Measurements from ENCODE around the gene KLHDC4.
"Not testable (repeated sequence)": the region's sequence is repeated elsewhere in the genome, so short reads cannot be mapped to it uniquely, and the experiment has no call there.

KLHDC4 gene

DNA sequence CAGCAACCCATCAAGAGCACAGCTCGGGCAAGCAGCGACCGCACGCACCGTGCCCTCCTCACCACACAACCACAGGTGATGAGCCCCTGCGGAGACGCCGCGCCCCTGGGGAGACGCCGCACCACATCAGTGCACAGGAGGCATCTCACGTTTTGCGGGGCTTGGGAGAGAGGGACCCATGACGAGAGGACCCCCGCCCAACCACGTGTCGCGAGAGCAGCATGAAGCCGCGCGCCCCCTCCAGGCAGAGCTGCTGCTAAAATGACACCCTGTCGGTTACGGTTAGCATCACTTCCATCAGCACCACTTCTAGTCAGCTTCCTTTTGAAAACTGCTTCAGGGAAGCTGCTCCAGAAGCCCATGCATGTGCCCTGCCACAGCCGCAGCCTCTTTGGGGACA lies 45.3 kb downstream of the KLHDC4 start:
- H3K36me3 ChIP-seq (ENCODE audit: control insufficient read depth, insufficient read depth, low read length) = peaks cover 65% of the 10 kb centered on the region
- H3K4me3 ChIP-seq (ENCODE audit: extremely low read depth, insufficient read depth, low read length, poor library complexity, severe bottlenecking) = no peak overlapping the region
- H3K27ac ChIP-seq (ENCODE audit: low read depth, low read length, severe bottlenecking) = no peak overlapping the region
- no peaks in the 10 kb centered on the region for H3K4me1 ChIP-seq (ENCODE audit: control insufficient read depth, insufficient read depth, low read length, poor library complexity, severe bottlenecking)
- H3K9me3 ChIP-seq (ENCODE audit: control insufficient read depth, low read length) = no peaks in the 10 kb centered on the region
- 96% methylated on average over 20 to 24 of the region's 24 CpGs for WGBS, 2 experiments (ENCODE audit: insufficient coverage in 2 of 2)

DNA sequence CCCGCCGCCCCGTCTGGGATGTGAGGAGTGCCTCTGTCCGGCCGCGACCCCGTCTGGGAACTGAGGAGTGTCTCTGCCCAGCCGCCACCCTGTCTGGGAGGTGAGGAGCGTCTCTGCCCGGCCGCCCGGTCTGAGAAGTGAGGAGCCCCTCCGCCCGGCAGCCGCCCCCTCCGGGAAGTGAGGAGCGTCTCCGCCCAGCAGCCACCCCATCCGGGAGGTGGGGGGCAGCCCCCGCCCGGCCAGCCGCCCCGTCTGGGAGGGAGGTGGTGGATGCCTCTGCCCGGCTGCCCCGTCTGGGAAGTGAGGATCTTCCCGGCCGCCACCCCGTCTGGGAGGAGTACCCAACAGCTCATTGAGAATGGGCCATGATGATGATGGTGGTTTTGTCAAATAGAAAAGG lies 47.0 kb downstream of the KLHDC4 start:
- H3K36me3 ChIP-seq (ENCODE audit: control insufficient read depth, insufficient read depth, low read length) = peaks cover 61% of the 10 kb centered on the region
- not testable (repeated sequence) for H3K9me3 ChIP-seq (ENCODE audit: control insufficient read depth, low read length); H3K4me3 ChIP-seq (ENCODE audit: extremely low read depth, insufficient read depth, low read length, poor library complexity, severe bottlenecking); H3K4me1 ChIP-seq (ENCODE audit: control insufficient read depth, insufficient read depth, low read length, poor library complexity, severe bottlenecking); H3K27ac ChIP-seq (ENCODE audit: low read depth, low read length, severe bottlenecking)
- WGBS, 2 experiments (ENCODE audit: insufficient coverage in 2 of 2) = 93 to 97% methylated on average over 17 to 24 of the region's 28 CpGs

GRCh38 chr16:87715658-87716057 lies 50.1 kb downstream of the KLHDC4 start:
- Histone ChIP-seq H3K9me3 (ENCODE audit: control insufficient read depth, low read length) (no peaks in the 10 kb centered on the region), H3K4me3 (ENCODE audit: extremely low read depth, insufficient read depth, low read length, poor library complexity, severe bottlenecking) (no peak overlapping the region), H3K4me1 (ENCODE audit: control insufficient read depth, insufficient read depth, low read length, poor library complexity, severe bottlenecking) (no peaks in the 10 kb centered on the region), H3K36me3 (ENCODE audit: control insufficient read depth, insufficient read depth, low read length) (peaks cover 48% of the 10 kb centered on the region), H3K27ac (ENCODE audit: low read depth, low read length, severe bottlenecking) (no peak overlapping the region)
- 96 to 97% methylated on average over 12 of the region's 12 CpGs for WGBS, 2 experiments (ENCODE audit: insufficient coverage in 2 of 2)

DNA sequence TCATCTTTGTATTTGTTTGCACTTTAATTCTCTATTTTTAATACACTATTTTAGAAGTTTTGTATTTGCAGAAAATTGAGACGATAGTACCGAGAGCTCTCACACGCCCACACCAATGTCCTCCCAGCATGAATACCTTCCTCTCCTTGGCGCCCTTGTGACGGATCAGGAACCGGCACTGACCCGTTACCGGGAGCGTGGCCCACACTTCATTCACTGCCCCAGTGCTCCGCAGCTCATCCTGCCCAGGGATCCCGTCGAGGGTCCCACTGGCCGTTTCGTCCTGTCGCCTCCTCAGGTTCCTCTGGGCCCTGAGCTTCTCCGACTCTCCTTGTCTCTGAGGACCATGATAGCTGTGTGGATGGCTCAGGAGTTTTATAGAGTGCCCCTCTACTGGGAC lies 50.6 kb downstream of the KLHDC4 start:
- no peak overlapping the region for H3K27ac ChIP-seq (ENCODE audit: low read depth, low read length, severe bottlenecking)
- no peaks in the 10 kb centered on the region for H3K4me1 ChIP-seq (ENCODE audit: control insufficient read depth, insufficient read depth, low read length, poor library complexity, severe bottlenecking)
- 95 to 98% methylated on average over 14 to 15 of the region's 16 CpGs for WGBS, 2 experiments (ENCODE audit: insufficient coverage in 2 of 2)
- no peak overlapping the region for H3K4me3 ChIP-seq (ENCODE audit: extremely low read depth, insufficient read depth, low read length, poor library complexity, severe bottlenecking)
- H3K36me3 ChIP-seq (ENCODE audit: control insufficient read depth, insufficient read depth, low read length) = peaks cover 48% of the 10 kb centered on the region
- no peaks in the 10 kb centered on the region for H3K9me3 ChIP-seq (ENCODE audit: control insufficient read depth, low read length)

DNA sequence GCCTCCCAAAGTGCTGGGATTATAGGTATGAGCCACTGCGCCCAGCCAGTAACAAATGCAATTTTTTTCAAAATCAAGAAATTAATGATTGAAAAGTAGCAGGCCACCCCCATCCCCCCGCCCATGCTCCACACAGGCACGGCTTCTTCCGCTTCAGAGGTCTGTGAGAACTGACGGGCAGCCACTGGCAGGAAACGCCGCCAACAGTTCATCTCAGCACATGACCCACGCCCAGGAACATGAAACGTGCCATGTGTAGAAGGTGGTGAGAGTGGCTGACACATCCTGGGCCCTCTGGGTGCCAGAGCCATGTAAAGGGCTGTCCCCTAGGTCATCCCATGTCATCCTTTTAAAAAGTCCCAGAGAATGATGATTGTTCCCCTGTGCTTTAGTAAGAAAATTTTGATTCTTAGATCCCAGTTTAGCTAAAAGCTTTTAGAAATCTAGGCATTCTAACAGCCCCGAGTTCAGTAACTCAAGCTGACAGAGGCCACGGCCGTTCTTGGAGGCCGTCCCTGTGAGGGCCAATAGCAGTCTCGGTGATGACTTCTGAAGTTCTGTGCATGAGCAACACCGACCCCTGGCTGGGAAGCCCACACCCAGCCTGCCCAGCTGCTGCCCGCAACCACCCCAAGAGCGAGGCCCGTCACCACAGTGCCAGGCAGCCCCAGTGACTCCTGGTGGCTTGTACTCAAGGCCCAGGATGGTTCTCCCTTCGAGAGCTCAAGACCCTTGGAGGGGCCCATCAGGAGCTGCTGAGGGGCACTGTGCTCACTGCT lies 52.1 kb downstream of the KLHDC4 start:
- Histone ChIP-seq H3K4me1 (ENCODE audit: control insufficient read depth, insufficient read depth, low read length, poor library complexity, severe bottlenecking) (no peaks in the 10 kb centered on the region), H3K9me3 (ENCODE audit: control insufficient read depth, low read length) (no peaks in the 10 kb centered on the region), H3K4me3 (ENCODE audit: extremely low read depth, insufficient read depth, low read length, poor library complexity, severe bottlenecking) (no peak overlapping the region), H3K36me3 (ENCODE audit: control insufficient read depth, insufficient read depth, low read length) (peaks cover 46% of the 10 kb centered on the region), H3K27ac (ENCODE audit: low read depth, low read length, severe bottlenecking) (no peak overlapping the region)
- WGBS, 2 experiments (ENCODE audit: insufficient coverage in 2 of 2) = 93 to 97% methylated on average over 13 to 17 of the region's 19 CpGs

- Histone ChIP-seq H3K36me3 (ENCODE audit: control insufficient read depth, insufficient read depth, low read length) (peaks cover 59% of the 10 kb centered on the region), H3K4me3 (ENCODE audit: extremely low read depth, insufficient read depth, low read length, poor library complexity, severe bottlenecking) (no peak overlapping the region), H3K4me1 (ENCODE audit: control insufficient read depth, insufficient read depth, low read length, poor library complexity, severe bottlenecking) (no peaks in the 10 kb centered on the region), H3K27ac (ENCODE audit: low read depth, low read length, severe bottlenecking) (no peak overlapping the region), H3K9me3 (ENCODE audit: control insufficient read depth, low read length) (no peaks in the 10 kb centered on the region)
- WGBS, 2 experiments (ENCODE audit: insufficient coverage in 2 of 2) = 94 to 95% methylated on average over 8 to 12 of the region's 14 CpGs
Observed at GRCh38 chr16:87712184-87712762, 53.5 kb downstream of the KLHDC4 start.

- H3K4me3 ChIP-seq (ENCODE audit: extremely low read depth, insufficient read depth, low read length, poor library complexity, severe bottlenecking) = no peak overlapping the region
- H3K36me3 ChIP-seq (ENCODE audit: control insufficient read depth, insufficient read depth, low read length) = peaks cover 58% of the 10 kb centered on the region
- WGBS, 2 experiments (ENCODE audit: insufficient coverage in 2 of 2) = 96 to 98% methylated on average over 11 to 12 of the region's 12 CpGs
- H3K9me3 ChIP-seq (ENCODE audit: control insufficient read depth, low read length) = no peaks in the 10 kb centered on the region
- H3K4me1 ChIP-seq (ENCODE audit: control insufficient read depth, insufficient read depth, low read length, poor library complexity, severe bottlenecking) = no peaks in the 10 kb centered on the region
- no peak overlapping the region for H3K27ac ChIP-seq (ENCODE audit: low read depth, low read length, severe bottlenecking)
Observed at GRCh38 chr16:87710887-87711286, 54.9 kb downstream of the KLHDC4 start.

DNA sequence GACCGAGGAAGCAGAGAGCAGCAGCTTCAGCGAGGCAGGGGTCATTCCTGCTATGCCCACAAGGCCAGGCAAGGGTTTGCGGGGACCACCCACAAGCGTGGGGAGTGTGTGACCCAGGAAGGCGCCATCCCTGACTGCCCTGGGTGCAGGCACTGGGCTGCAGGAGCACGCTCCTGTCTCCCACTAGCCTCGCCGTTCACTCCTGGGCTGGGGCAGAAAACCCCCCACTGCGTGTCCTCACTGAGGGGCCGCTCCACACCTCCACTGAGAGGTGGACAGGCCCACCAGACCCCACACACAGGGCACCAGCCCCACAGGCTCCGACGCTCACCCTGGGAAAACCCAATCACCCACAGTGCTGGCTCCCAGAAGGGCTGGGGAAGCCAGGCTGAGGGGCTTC lies 56.1 kb downstream of the KLHDC4 start:
- Histone ChIP-seq H3K27ac (ENCODE audit: low read depth, low read length, severe bottlenecking) (no peak overlapping the region), H3K4me3 (ENCODE audit: extremely low read depth, insufficient read depth, low read length, poor library complexity, severe bottlenecking) (no peak overlapping the region), H3K9me3 (ENCODE audit: control insufficient read depth, low read length) (no peaks in the 10 kb centered on the region), H3K36me3 (ENCODE audit: control insufficient read depth, insufficient read depth, low read length) (peaks cover 51% of the 10 kb centered on the region), H3K4me1 (ENCODE audit: control insufficient read depth, insufficient read depth, low read length, poor library complexity, severe bottlenecking) (no peaks in the 10 kb centered on the region)
- WGBS, 2 experiments (ENCODE audit: insufficient coverage in 2 of 2) = 93 to 94% methylated on average over 11 to 12 of the region's 12 CpGs

GRCh38 chr16:87708881-87709638 lies 56.7 kb downstream of the KLHDC4 start:
- H3K9me3 ChIP-seq (ENCODE audit: control insufficient read depth, low read length) = no peaks in the 10 kb centered on the region
- H3K27ac ChIP-seq (ENCODE audit: low read depth, low read length, severe bottlenecking) = no peak overlapping the region
- H3K4me1 ChIP-seq (ENCODE audit: control insufficient read depth, insufficient read depth, low read length, poor library complexity, severe bottlenecking) = no peaks in the 10 kb centered on the region
- WGBS, 2 experiments (ENCODE audit: insufficient coverage in 2 of 2) = 94 to 97% methylated on average over 46 to 48 of the region's 49 CpGs
- no peak overlapping the region for H3K4me3 ChIP-seq (ENCODE audit: extremely low read depth, insufficient read depth, low read length, poor library complexity, severe bottlenecking)
- H3K36me3 ChIP-seq (ENCODE audit: control insufficient read depth, insufficient read depth, low read length) = peaks cover 47% of the 10 kb centered on the region

- WGBS, 2 experiments (ENCODE audit: insufficient coverage in 2 of 2) = 93 to 97% methylated on average over 36 to 42 of the region's 45 CpGs
- Histone ChIP-seq H3K4me3 (ENCODE audit: extremely low read depth, insufficient read depth, low read length, poor library complexity, severe bottlenecking) (no peak overlapping the region), H3K9me3 (ENCODE audit: control insufficient read depth, low read length) (no peaks in the 10 kb centered on the region), H3K4me1 (ENCODE audit: control insufficient read depth, insufficient read depth, low read length, poor library complexity, severe bottlenecking) (no peaks in the 10 kb centered on the region), H3K27ac (ENCODE audit: low read depth, low read length, severe bottlenecking) (no peak overlapping the region), H3K36me3 (ENCODE audit: control insufficient read depth, insufficient read depth, low read length) (peaks cover 45% of the 10 kb centered on the region)
Observed at GRCh38 chr16:87707714-87708580, 57.8 kb downstream of the KLHDC4 start.
